Measurements from ENCODE around the gene PRM3.

Gene PRM3

GRCh38 chr16:11272921-11273720 is at the start of gene PRM3:
Gene PRM3, minus strand, starts transcription at chr16:11273629. Its CDS starts 34 bp downstream, at chr16:11273595.
- TF ChIP-seq CTCF (conservative IDR thresholded peaks at IDR 0.05) = no peak
- no peak within 1 kb of the TSS for H3K27ac ChIP-seq

- no peak for TF ChIP-seq CTCF (conservative IDR thresholded peaks at IDR 0.05)
- no peak overlapping the region for H3K27ac ChIP-seq
Measured at GRCh38 chr16:11322823-11323222, 49.4 kb upstream of the PRM3 start.

GRCh38 chr16:11321662-11322061 is 48.2 kb upstream of the PRM3 start:
- no peak for TF ChIP-seq CTCF (conservative IDR thresholded peaks at IDR 0.05)

GRCh38 chr16:11320170-11320569 is 46.7 kb upstream of the PRM3 start:
- no peak overlapping the region for H3K27ac ChIP-seq
- TF ChIP-seq CTCF (conservative IDR thresholded peaks at IDR 0.05) = no peak

More at GRCh38 chr16:11321662-11322061, 48.2 kb upstream of the PRM3 start:
- H3K27ac ChIP-seq = no peak overlapping the region

- TF ChIP-seq CTCF (conservative IDR thresholded peaks at IDR 0.05) = no peak
- no peak overlapping the region for H3K27ac ChIP-seq
Measured at GRCh38 chr16:11319529-11320146, 46.2 kb upstream of the PRM3 start.

GRCh38 chr16:11318817-11319216 is 45.4 kb upstream of the PRM3 start:
- H3K27ac ChIP-seq = no peak overlapping the region
- no peak for TF ChIP-seq CTCF (conservative IDR thresholded peaks at IDR 0.05)

- H3K27ac ChIP-seq = no peak overlapping the region
Measured at GRCh38 chr16:11316331-11317015, 43.0 kb upstream of the PRM3 start.

More at GRCh38 chr16:11316331-11317015, 43.0 kb upstream of the PRM3 start:
- no peak for TF ChIP-seq CTCF (conservative IDR thresholded peaks at IDR 0.05)

Data from VCaP (cell line).